Measurements from ENCODE around the gene PRR14.

- TF ChIP-seq CTCF (IDR thresholded peaks at IDR 0.05 in 4 of 5, conservative IDR thresholded peaks at IDR 0.05 in 1 of 5) (no peak), POLR2A (IDR thresholded peaks at IDR 0.05) (no peak)
These were observed 46.8 kb upstream of the PRR14 start for GRCh38 chr16:30603945-30604315.
